TTC549 (cell line): ENCODE data around the gene CALN1.

ENCODE experiments used
- FAIRE-seq: peaks from 2 replicates; lab custom pipeline; 2012; peaks lifted over from hg19 to GRCh38; lab: Jason Lieb, UNC

Gene CALN1

GRCh38 chr7:72037516-72037915, 374.6 kb downstream of the CALN1 start:
- no peak for FAIRE-seq

GRCh38 chr7:72035266-72035665, 376.9 kb downstream of the CALN1 start:
- no peak for FAIRE-seq

GRCh38 chr7:72032934-72033333, 379.2 kb downstream of the CALN1 start:
- no peak for FAIRE-seq

- no peak for FAIRE-seq
Observed at GRCh38 chr7:72030994-72031667, 381.0 kb downstream of the CALN1 start.

GRCh38 chr7:72028267-72028666, 383.9 kb downstream of the CALN1 start:
- FAIRE-seq, result no peak

- no peak for FAIRE-seq
Observed at GRCh38 chr7:72025381-72025960, 386.7 kb downstream of the CALN1 start.

GRCh38 chr7:72023926-72024325, 388.2 kb downstream of the CALN1 start:
- FAIRE-seq, result no peak

GRCh38 chr7:72021716-72022115, 390.4 kb downstream of the CALN1 start:
- FAIRE-seq, result no peak

- no peak for FAIRE-seq
Observed at GRCh38 chr7:72020311-72020710, 391.8 kb downstream of the CALN1 start.

GRCh38 chr7:72019436-72019835, 392.7 kb downstream of the CALN1 start:
- FAIRE-seq, result no peak

GRCh38 chr7:72017756-72018155, 394.4 kb downstream of the CALN1 start:
- no peak for FAIRE-seq

- no peak for FAIRE-seq
Observed at GRCh38 chr7:72016574-72016973, 395.6 kb downstream of the CALN1 start.

- no peak for FAIRE-seq
Observed at GRCh38 chr7:72015136-72015535, 397.0 kb downstream of the CALN1 start.

- FAIRE-seq, result no peak
Observed at GRCh38 chr7:72007018-72007417, 405.1 kb downstream of the CALN1 start.

GRCh38 chr7:72003236-72003635, 408.9 kb downstream of the CALN1 start:
- FAIRE-seq, result no peak

GRCh38 chr7:71996141-71996540, 416.0 kb downstream of the CALN1 start:
- no peak for FAIRE-seq

GRCh38 chr7:71995111-71995510, 417.0 kb downstream of the CALN1 start:
- no peak for FAIRE-seq

GRCh38 chr7:71991586-71991985, 420.6 kb downstream of the CALN1 start:
- FAIRE-seq, result no peak

GRCh38 chr7:71990138-71990462, 422.0 kb downstream of the CALN1 start:
- no peak for FAIRE-seq

- no peak for FAIRE-seq
Observed at GRCh38 chr7:71988201-71988600, 423.9 kb downstream of the CALN1 start.

GRCh38 chr7:71987200-71987767, 424.9 kb downstream of the CALN1 start:
- FAIRE-seq, result no peak

GRCh38 chr7:71984348-71984747, 427.8 kb downstream of the CALN1 start:
- no peak for FAIRE-seq

- no peak for FAIRE-seq
Observed at GRCh38 chr7:71982851-71983250, 429.3 kb downstream of the CALN1 start.

GRCh38 chr7:71976645-71977044, 435.5 kb downstream of the CALN1 start:
- no peak for FAIRE-seq
